GM12892 (cell line): ENCODE results near the gene SLC27A1.

Source experiments
- POLR2A ChIP-seq: IDR thresholded peaks from 2 replicates; pipeline ENCODE4 v1.6.1; 2011; ENCODE audit warnings: low read depth, low read length, control low read depth
- POLR2AphosphoS5 ChIP-seq: IDR thresholded peaks from 2 replicates; pipeline ENCODE4 v1.6.1; 2011; ENCODE audit warnings: low read depth, low read length, control low read depth
- TAF1 ChIP-seq: IDR thresholded peaks from 2 replicates; pipeline ENCODE4 v1.6.1; 2011; ENCODE audit warnings: low read depth, mild to moderate bottlenecking, control low read depth, low read length, borderline replicate concordance

GRCh38 chr19:17550076-17550667 is 79.8 kb downstream of the SLC27A1 start:
- TF ChIP-seq POLR2AphosphoS5 (no peak), TAF1 (no peak), POLR2A (no peak)
